ENCODE measurements around the gene IER3IP1. TPM values are rescaled to one million over a fixed set of nuclear protein-coding genes. Genes with fewer than 3 reads are reported as not detected.

IER3IP1 gene
- polyA plus RNA-seq, 10 donors = 20.3 to 28.8 (median 23.3) TPM

Other genes starting within 250 kb of the IER3IP1 start
- gene ELOA2, start 140.7 kb downstream of the IER3IP1 start, polyA plus RNA-seq (ENCODE audit: insufficient read length in 10 of 10) = under 1 TPM in 2 of 10 donors, not detected in 8; 0.05 to 0.22 TPM
- gene HDHD2, start 25.9 kb downstream of the IER3IP1 start, polyA plus RNA-seq (ENCODE audit: insufficient read length in 10 of 10) = 10 to 100 TPM; 17.4 to 30.2 (median 24.0) TPM
- gene SKOR2, start 75.3 kb upstream of the IER3IP1 start, polyA plus RNA-seq (ENCODE audit: insufficient read length in 10 of 10) = not detected

All from muscle of back (tissue), 10 donors.